GM21737 (cell line): Measurements from ENCODE around the gene SEZ6L2.
"Not testable (repeated sequence)": the region's sequence is repeated elsewhere in the genome, so short reads cannot be mapped to it uniquely, and the experiment has no call there.

Experiments
- ATAC-seq: cut with Tn5 transposase; IDR thresholded peaks from one replicate; pipeline ENCODE4 v1.9.1; 2021; ENCODE audit warnings: mild to moderate bottlenecking, moderate library complexity; ENCODE audit not compliant: unreplicated experiment

SEZ6L2 gene

GRCh38 chr16:29891525-29892457 lies 7.6 kb downstream of the SEZ6L2 start:
- no peak for ATAC-seq

GRCh38 chr16:29889372-29889771 lies 10.0 kb downstream of the SEZ6L2 start:
- ATAC-seq, result not testable (repeated sequence)

GRCh38 chr16:29883987-29884386 lies 15.4 kb downstream of the SEZ6L2 start:
- no peak for ATAC-seq

GRCh38 chr16:29881050-29881449 lies 18.3 kb downstream of the SEZ6L2 start:
- no peak for ATAC-seq

GRCh38 chr16:29878172-29878571 lies 21.2 kb downstream of the SEZ6L2 start:
- ATAC-seq, result no peak

DNA sequence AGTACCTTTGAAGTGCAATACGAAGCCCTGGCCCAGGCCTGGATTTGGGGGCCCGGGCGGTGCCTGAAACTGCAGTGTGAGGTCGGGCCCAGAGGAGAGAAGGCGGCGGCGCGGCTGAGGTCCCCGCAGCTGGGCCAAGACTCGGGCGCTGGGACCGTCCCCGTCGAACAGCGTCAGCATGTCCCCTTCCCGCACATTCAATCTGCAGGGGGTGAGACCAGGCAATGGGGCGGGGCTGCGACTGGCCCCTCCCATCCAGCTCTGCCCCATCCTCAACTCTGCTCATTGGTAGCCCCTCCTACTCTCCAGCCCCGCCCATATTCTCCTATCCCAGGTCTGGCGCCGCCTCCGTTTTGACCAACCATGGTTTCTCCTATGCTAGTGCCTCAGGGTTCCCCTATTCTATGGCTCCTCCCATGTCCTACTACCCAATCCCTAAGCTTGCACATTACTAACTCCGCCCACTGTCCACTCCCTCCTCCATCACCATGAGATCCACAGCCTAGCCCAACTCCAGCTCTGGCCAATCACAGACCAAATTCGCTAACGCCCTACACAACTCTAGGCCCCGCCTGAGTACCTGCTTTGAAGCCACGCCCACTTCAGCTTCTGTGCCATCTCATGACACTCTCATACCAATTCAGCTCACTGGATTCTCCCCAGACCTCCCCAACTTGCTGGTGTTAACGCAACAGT lies 21.9 kb downstream of the SEZ6L2 start:
- no peak for ATAC-seq

- no peak for ATAC-seq
Measured at GRCh38 chr16:29876594-29877249, 22.6 kb downstream of the SEZ6L2 start.

- ATAC-seq, result no peak
Measured at GRCh38 chr16:29876217-29876593, 23.1 kb downstream of the SEZ6L2 start.

DNA sequence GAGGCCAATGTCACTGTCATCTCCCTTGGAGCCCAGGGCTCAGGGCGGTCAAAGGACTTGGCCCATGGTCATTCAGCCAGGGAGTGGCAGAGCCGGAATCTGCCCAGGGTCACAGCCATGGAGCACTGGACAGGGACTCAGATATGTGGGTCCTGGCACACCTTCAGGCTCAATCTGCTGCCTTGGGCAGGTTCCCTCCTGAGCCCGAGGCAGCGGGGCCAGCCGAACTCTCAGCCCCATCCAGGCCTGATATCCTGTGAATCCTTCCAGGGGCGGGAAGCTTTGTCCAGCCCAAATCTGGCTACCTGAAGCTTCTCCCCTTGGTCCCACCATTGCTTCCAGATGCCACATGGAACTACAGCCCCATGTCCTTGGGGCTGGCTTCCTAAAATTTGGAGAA lies 24.1 kb downstream of the SEZ6L2 start:
- ATAC-seq, result no peak

GRCh38 chr16:29873319-29873718 lies 26.0 kb downstream of the SEZ6L2 start:
- ATAC-seq, result no peak

DNA sequence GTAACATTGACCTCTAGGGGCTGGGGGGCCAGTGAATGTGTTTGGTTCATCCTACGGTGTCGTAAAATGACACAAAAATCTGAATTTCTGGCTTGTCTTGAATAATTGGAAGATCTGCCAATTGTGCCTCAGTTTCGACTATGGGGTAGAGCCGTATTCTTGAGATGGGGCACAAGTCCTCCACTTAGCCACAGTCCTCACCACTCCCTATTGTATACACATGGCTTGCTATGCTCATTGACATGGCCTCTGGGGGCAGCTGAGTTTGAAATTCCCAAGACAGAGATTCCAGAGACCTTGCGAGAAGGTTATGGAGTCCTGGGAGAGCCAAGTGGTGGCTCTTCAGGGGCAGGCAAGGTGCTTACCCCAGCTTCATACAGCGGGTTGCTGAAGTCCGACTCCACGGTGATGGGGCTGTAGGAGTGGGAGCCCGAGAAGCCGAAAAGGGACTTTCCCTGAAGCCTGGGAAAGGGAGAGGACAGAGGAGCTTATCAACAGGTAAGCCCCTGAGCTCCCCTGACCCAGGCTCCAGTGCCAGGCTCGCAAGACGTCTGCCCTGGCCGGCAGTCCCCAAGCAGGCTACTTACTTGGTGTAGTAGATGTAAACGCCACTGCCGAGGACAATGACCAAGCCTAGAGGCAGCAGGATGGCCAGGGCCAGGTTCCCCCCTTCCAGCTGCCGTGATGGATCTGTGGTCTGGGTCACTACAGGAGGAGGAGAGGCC lies 27.4 kb downstream of the SEZ6L2 start:
- ATAC-seq, result no peak

DNA sequence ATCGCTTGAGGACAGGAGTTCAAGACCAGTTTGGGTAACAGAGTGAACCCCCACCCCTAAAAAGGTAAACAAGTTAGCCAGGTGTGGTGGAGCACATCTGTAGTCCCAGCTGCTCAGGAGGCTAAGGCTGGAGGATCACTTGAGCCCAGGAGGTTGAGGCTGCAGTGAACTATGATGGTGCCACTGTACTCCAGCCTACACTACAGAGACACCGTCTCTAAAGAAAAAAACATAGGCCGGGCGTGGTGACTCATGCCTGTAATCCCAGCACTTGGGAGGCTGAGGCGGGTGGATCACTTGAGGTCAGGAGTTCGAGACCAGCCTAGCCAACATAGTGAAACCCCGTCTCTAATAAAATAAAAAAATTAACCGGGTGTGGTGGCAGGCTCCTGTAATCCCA lies 30.3 kb downstream of the SEZ6L2 start:
- not testable (repeated sequence) for ATAC-seq

DNA sequence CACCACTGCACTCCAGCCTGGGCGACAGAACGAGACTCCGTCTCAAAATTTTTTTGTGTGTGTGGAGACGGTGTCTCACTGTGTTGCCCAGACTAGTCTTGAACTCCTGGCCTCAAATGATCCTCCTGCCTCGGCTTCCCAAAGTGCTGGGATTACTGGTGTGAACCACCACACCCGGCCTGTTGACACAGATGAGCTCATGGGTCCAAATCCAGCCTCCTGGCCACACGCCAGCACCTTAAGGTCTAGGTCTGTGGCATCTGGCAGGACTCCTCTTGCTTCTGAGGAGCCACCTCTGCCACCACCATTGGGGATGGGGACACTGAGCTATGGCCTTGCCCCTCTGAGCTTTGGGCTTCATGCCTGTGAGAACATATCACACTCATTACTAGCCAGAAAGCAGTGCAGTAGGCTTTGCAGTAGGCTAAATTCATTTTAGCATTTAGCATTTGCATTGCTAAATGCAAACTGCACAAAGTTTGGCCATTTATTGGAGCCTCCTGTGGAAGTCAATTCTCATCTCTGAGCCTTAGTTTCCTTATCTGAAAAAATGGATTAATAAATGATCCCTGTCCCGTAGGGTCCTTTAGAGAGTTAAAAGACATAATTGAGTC lies 30.8 kb downstream of the SEZ6L2 start:
- ATAC-seq, result no peak

GRCh38 chr16:29864205-29864604 lies 35.1 kb downstream of the SEZ6L2 start:
- no peak for ATAC-seq

DNA sequence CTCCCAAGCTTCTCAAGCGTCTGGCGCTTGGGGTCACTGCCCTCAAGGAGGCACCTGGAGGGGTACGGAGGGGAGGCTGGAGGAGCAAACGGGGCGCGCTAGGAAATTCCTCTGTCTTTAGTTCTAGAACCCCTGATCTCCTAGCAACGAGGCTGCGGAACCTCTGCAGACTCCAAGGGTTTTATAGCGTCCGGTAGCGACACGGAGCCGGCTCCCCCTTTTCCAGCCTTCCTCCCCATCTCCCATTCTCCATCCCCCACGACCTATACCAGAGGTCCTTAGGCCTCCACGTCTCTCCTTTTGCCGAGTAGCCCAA lies 35.7 kb downstream of the SEZ6L2 start:
- ATAC-seq, result no peak

DNA sequence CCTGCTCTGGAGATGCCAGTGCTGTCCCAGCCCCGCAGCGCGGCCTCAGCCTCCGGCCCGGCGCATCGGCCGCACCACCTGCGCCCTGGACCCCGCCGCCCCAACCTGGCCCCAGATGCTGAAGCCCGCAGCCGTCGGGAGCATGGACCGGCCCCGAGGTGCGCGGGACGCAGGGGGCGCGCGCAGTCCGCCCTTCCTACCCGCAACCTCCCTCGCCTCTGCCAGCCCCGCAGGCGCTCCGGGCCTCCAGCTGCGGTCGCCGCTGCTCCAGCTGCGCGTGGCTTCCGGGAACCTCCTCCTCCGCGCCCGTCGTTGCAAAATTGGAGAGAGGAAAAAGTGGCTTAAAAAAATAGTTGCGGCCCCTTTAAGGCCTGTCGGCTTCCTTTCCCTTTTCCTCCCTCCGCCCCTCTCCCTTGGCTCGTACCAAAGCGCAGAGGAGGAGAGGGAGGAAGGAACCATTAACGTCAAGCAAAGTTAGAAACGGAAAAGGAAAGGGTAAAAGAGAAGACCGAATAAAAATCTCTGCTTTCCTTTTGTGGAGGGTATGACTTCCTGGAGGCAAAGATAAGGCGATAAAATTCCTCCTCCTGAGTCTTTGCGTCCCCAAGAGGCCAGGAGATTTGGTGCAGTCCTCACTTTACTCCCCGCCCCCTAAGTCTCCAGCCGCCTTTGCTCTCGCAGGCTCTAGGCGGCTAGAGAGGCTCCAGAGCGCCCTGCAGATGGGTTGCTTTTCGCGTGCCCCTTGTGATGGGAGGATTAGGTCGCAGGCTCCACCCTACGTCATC lies 36.3 kb downstream of the SEZ6L2 start, which contains the start of gene CDIPT:
TSS of gene CDIPT (minus strand) at position 343 of the 785 bp plus-strand sequence. CDS start 369 bp downstream, outside the sequence.
- peak; percentile 90 for ATAC-seq

GRCh38 chr16:29862383-29862883 lies 36.9 kb downstream of the SEZ6L2 start:
- ATAC-seq, result no peak

- no peak for ATAC-seq
Measured at GRCh38 chr16:29860218-29860617, 39.1 kb downstream of the SEZ6L2 start.

GRCh38 chr16:29858974-29859373 lies 40.4 kb downstream of the SEZ6L2 start:
- no peak for ATAC-seq
